ENCODE results near the gene FGD2. TPM values are rescaled to one million over a fixed set of nuclear protein-coding genes. Genes with fewer than 3 reads are reported as not detected.

The FGD2 gene
- total RNA-seq, 1 experiment from 2014 or later: 0.17 TPM

DNA sequence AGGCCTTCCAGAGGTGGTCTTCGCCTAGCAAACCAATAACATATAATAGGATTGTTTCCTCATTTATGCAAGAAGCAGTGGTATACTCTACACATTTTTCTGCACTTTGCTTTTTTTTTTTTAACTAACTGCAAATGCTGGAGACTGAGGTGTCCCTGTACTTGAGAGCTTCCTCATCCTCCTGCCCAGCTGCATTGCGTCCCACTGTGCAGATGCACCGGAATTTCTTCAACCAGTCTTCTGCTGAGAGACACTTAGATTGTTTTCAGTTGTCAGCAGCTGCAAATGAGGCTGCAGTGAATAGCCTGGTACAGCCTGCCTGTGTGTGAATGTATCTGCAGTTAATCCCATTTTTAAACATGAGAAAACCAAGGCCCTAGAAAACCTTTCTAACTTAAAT lies 11.5 kb downstream of the FGD2 start:
- no peaks in the 10 kb centered on the region for H3K36me3 ChIP-seq (replicated peaks; ENCODE audit: control insufficient read depth, insufficient read depth, low read length)
- H3K4me3 ChIP-seq (ENCODE audit: insufficient read depth, low read depth, low read length): no peak overlapping the region
- no peak for DNase-seq
- H3K27me3 ChIP-seq (ENCODE audit: control insufficient read depth, insufficient read depth, low read length): no peaks in the 10 kb centered on the region

- H3K27me3 ChIP-seq (ENCODE audit: control insufficient read depth, insufficient read depth, low read length): no peaks in the 10 kb centered on the region
- no peak for DNase-seq
- no peaks in the 10 kb centered on the region for H3K36me3 ChIP-seq (replicated peaks; ENCODE audit: control insufficient read depth, insufficient read depth, low read length)
- no peak overlapping the region for H3K4me3 ChIP-seq (ENCODE audit: insufficient read depth, low read depth, low read length)
These were observed 12.2 kb downstream of the FGD2 start for GRCh38 chr6:37017606-37018197.

DNA sequence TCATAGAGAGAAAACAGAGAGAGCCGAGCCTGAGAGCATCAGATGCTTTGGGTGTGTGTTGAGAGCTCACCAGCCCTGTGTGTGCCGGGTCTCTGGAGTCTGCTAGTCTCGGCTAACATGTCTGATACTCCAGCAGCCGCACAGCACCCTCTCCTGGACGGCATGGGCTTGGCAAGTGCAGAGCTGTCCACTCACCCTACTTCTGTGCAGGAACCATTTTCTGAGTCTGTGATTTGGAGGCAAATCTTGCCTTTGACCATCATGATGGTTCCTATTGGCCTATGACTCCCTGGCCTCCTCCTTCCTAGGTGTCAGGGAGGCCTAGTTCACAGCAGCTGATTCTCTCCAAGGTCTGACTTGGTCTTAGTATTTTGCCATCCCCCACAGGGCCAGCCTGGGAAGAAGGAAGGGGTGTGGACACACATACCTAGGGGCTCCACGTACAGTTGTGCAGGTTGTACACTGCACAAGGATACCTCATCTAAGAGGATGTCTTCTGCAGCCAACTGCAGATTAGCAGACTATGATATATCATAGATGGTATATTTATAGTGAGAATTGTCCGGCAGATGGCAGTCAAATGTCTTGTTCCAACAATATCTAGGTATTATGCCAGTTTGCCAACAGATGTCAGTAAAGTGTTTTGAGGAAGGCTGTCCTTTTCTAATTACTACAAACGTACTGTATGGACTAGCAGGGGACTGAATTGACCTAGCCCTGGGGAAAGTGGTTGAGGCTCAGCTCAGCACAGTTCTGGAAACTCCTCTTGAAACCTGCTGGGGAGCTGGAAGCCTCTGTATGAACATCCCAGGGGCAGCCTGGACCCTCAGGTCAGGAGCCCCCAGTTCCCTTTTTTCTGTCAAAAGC lies 13.0 kb downstream of the FGD2 start:
- Histone ChIP-seq H3K4me3 (ENCODE audit: insufficient read depth, low read depth, low read length) (no peak overlapping the region), H3K36me3 (replicated peaks; ENCODE audit: control insufficient read depth, insufficient read depth, low read length) (no peaks in the 10 kb centered on the region), H3K27me3 (ENCODE audit: control insufficient read depth, insufficient read depth, low read length) (no peaks in the 10 kb centered on the region)
- DNase-seq: peak; percentile 93

- H3K27me3 ChIP-seq (ENCODE audit: control insufficient read depth, insufficient read depth, low read length): no peaks in the 10 kb centered on the region
- no peak for DNase-seq
- H3K4me3 ChIP-seq (ENCODE audit: insufficient read depth, low read depth, low read length): no peak overlapping the region
- H3K36me3 ChIP-seq (replicated peaks; ENCODE audit: control insufficient read depth, insufficient read depth, low read length): no peaks in the 10 kb centered on the region
These were observed 13.6 kb downstream of the FGD2 start for GRCh38 chr6:37019065-37019450.

GRCh38 chr6:37020381-37020780 lies 14.9 kb downstream of the FGD2 start:
- Histone ChIP-seq H3K27me3 (ENCODE audit: control insufficient read depth, insufficient read depth, low read length) (no peaks in the 10 kb centered on the region), H3K4me3 (ENCODE audit: insufficient read depth, low read depth, low read length) (no peak overlapping the region), H3K36me3 (replicated peaks; ENCODE audit: control insufficient read depth, insufficient read depth, low read length) (no peaks in the 10 kb centered on the region)
- peak; percentile 70 for DNase-seq

DNA sequence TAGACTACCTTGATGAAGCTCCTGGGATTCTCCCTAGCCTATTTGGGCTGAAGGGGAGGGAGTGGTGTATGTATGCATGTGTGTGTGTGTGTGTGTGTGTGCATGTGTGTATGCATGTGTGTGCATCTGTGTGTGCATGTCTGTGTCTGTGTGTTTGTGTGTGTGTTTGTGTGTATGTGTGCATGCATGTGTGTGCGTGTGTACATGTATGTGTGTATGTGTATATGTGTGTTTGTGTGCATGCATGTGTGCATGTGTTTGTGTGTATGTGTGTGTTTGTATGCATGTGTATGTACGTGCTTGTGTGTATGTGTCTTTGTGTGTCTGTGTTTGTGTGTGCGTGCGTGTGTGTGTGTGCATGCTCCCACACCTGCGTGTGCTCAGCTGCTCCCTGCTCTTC lies 15.4 kb downstream of the FGD2 start:
- DNase-seq: no peak
- H3K4me3 ChIP-seq (ENCODE audit: insufficient read depth, low read depth, low read length): no peak overlapping the region
- H3K36me3 ChIP-seq (replicated peaks; ENCODE audit: control insufficient read depth, insufficient read depth, low read length): no peaks in the 10 kb centered on the region
- H3K27me3 ChIP-seq (ENCODE audit: control insufficient read depth, insufficient read depth, low read length): no peaks in the 10 kb centered on the region

DNA sequence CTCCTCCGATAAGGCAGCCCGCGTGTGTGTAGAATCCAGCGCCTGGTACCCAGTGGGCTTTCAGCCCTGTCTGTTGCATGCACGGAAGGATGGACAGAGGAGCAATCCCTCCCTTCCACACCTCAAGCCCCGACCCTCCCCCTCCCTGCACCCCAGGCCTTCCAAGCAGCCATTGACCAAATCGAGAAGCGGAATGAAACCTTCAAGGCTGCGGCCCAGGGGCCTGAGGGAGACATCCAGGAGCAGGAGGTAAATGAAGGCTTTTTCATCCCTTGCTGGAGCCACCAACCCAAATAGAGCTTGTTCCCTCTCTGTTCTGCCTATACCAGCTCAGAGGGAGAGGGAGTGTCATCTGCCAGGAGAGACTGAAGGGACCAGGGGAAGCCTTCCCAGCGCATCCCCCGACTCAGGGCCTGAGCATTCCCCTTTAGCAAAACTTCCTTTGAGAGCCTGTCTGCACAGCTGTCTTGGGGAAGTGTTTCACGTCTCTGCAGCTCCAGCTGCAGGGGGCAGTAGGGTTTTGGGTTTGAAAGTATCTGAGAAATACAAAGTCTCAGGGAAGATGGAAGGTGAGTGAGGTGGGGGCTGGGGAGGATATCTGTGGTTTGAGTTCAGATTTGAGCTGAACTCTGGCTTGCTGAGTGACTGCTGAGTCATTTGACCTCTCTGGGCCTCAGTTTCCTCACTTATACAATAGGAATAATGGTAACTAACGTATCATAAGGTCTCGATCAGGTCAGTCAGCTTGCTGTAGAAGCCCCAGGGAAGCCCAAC lies 16.1 kb downstream of the FGD2 start:
- DNase-seq: peak; percentile 74
- Histone ChIP-seq H3K4me3 (ENCODE audit: insufficient read depth, low read depth, low read length) (no peak overlapping the region), H3K36me3 (replicated peaks; ENCODE audit: control insufficient read depth, insufficient read depth, low read length) (no peaks in the 10 kb centered on the region), H3K27me3 (ENCODE audit: control insufficient read depth, insufficient read depth, low read length) (no peaks in the 10 kb centered on the region)

DNA sequence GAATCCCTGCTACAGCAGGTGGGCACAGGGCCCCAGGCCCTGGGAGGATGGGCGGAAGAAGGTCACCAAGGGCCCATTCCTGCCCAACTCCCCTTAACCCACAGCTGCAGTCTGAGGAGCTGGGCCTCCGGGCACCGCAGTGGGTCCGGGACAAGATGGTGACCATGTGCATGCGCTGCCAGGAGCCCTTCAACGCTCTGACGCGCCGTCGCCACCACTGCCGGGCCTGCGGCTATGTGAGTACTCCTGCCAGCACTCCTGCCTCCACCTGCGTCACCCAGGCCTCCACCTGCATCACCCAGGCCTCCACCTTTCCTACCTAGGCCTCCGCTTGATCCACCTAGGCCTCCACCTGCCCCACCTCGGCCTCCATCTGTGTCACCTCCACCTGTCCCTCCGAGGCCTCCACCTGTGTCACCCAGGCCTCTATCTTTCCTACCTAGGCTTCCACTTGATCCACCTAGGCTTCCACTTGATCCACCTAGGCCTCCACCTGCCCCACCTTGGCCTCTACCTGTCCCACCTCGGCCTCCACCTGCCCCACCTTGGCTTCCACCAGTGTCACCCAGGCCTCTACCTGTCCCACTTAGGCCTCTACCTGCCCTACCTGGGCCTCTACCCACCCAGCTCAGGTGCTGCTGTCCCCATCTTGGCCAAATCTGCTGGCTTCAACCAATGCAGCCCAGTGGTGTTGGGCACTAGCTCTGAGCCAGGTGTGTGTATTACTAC lies 16.8 kb downstream of the FGD2 start:
- H3K36me3 ChIP-seq (replicated peaks; ENCODE audit: control insufficient read depth, insufficient read depth, low read length): no peaks in the 10 kb centered on the region
- peak; percentile 34 for DNase-seq

GRCh38 chr6:37024656-37025337 lies 19.3 kb downstream of the FGD2 start:
- peak; percentile 29 for DNase-seq
- no peaks in the 10 kb centered on the region for H3K27me3 ChIP-seq (ENCODE audit: control insufficient read depth, insufficient read depth, low read length)
- no peak overlapping the region for H3K4me3 ChIP-seq (ENCODE audit: insufficient read depth, low read depth, low read length)
- H3K36me3 ChIP-seq (replicated peaks; ENCODE audit: control insufficient read depth, insufficient read depth, low read length): no peaks in the 10 kb centered on the region

More for the DNA sequence above, 16.8 kb downstream of the FGD2 start:
- no peaks in the 10 kb centered on the region for H3K27me3 ChIP-seq (ENCODE audit: control insufficient read depth, insufficient read depth, low read length)
- no peak overlapping the region for H3K4me3 ChIP-seq (ENCODE audit: insufficient read depth, low read depth, low read length)

GRCh38 chr6:37025621-37026466 lies 20.4 kb downstream of the FGD2 start:
- H3K36me3 ChIP-seq (replicated peaks; ENCODE audit: control insufficient read depth, insufficient read depth, low read length): no peaks in the 10 kb centered on the region
- DNase-seq: peak; percentile 26
- H3K4me3 ChIP-seq (ENCODE audit: insufficient read depth, low read depth, low read length): no peak overlapping the region
- no peaks in the 10 kb centered on the region for H3K27me3 ChIP-seq (ENCODE audit: control insufficient read depth, insufficient read depth, low read length)

DNA sequence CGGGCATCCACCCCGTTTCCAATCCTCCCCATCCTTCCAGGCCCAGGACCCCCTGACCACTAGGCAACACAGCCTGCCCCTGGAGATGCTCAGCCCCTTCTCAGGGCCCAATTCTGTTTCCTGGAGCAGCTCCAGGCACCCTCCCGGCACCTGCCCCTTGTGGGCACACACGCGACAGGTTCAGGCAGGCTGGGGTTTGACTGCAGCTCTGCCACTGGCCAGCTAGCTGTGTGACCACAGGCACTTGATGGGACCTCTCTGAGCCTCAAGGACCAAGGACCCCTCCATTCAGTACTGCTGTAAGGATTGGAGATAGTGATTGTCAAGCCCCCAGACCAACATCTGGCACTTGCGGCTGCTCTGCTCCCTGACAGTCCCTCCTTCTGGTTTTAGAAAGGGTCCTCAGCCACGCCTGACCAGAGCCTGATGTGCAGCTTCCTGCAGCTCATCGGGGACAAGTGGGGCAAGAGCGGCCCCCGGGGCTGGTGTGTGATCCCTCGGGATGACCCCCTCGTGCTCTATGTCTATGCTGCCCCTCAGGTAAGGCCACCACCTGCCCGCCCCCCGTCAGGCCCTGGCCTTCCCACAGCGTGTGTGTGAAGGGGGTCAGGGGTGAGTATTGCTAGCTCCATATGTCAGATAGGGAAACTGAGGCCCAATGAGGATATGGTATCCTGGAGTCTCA lies 21.7 kb downstream of the FGD2 start:
- H3K36me3 ChIP-seq (replicated peaks; ENCODE audit: control insufficient read depth, insufficient read depth, low read length): no peaks in the 10 kb centered on the region
- peak; percentile 27 for DNase-seq

GRCh38 chr6:37027811-37028469 lies 22.5 kb downstream of the FGD2 start:
- no peak overlapping the region for H3K4me3 ChIP-seq (ENCODE audit: insufficient read depth, low read depth, low read length)
- H3K36me3 ChIP-seq (replicated peaks; ENCODE audit: control insufficient read depth, insufficient read depth, low read length): no peaks in the 10 kb centered on the region
- H3K27me3 ChIP-seq (ENCODE audit: control insufficient read depth, insufficient read depth, low read length): no peaks in the 10 kb centered on the region
- peak; percentile 46 for DNase-seq

More for the DNA sequence above, 21.7 kb downstream of the FGD2 start:
- no peaks in the 10 kb centered on the region for H3K27me3 ChIP-seq (ENCODE audit: control insufficient read depth, insufficient read depth, low read length)
- no peak overlapping the region for H3K4me3 ChIP-seq (ENCODE audit: insufficient read depth, low read depth, low read length)

Data from H7 (cell line).